Activated CD8-positive, alpha-beta memory T cell treated with anti-CD3 and anti-CD28 coated beads for 36 hours (primary cell): ENCODE measurements around the gene ATF1. TPM values are rescaled to one million over a fixed set of nuclear protein-coding genes. Genes with fewer than 3 reads are reported as not detected.
"Not testable (repeated sequence)": the region's sequence is repeated elsewhere in the genome, so short reads cannot be mapped to it uniquely, and the experiment has no call there.

Source experiments
- CTCF ChIA-PET: fragments of 350-600 bp; sonication (Branson Sonifier 250); formaldehyde crosslinking; loops from one replicate; lab custom pipeline; 2021; ENCODE audit warnings: antibody characterized with exemption; lab: Charles Lee
- POLR2A ChIA-PET: fragments of 350-600 bp; sonication (Branson Sonifier 250); formaldehyde crosslinking; loops from one replicate; lab custom pipeline; 2021; ENCODE audit warnings: antibody characterized with exemption; lab: Charles Lee
- total RNA-seq, 2 experiments: library from RNA; stranded (reverse); gene quantifications; one replicate each; pipeline ENCODE4 v1.2.3, GENCODE V29; 2021

ATF1 gene
- total RNA-seq, 2 experiments from 2014 or later: 47.6 to 48.7 TPM

- CTCF ChIA-PET: no interaction called here
Observed at GRCh38 chr12:50749459-50749882, 14.4 kb upstream of the ATF1 start.

GRCh38 chr12:50750366-50750765 is 13.5 kb upstream of the ATF1 start:
- CTCF ChIA-PET: no interaction called here
- POLR2A ChIA-PET: no interaction called here

More at GRCh38 chr12:50749459-50749882, 14.4 kb upstream of the ATF1 start:
- POLR2A ChIA-PET: no interaction called here

- ChIA-PET CTCF (no interaction called here), POLR2A (no interaction called here)
Observed at GRCh38 chr12:50751948-50752721, 11.8 kb upstream of the ATF1 start.

GRCh38 chr12:50753232-50753769 is 10.6 kb upstream of the ATF1 start:
- ChIA-PET CTCF (no interaction called here), POLR2A (no interaction called here)

GRCh38 chr12:50764286-50765094 is 589 bp downstream of the ATF1 start:
- ChIA-PET CTCF (interaction anchor here (0.5 to 3.5 kb wide), 9 partner anchors 10 to 575 kb away, joined by 3 to 15 read pairs (median 3); partner anchors contain the start of genes POU6F1 and SLC11A2), POLR2A (interaction anchor here (0.5 to 2.9 kb wide), 6 partner anchors 10 to 1079 kb away, joined by 3 to 15 read pairs (median 4); partner anchors contain the start of gene SLC11A2)

GRCh38 chr12:50765095-50765911 is 1.4 kb downstream of the ATF1 start:
- ChIA-PET POLR2A (interaction anchor here (1.2 to 2.9 kb wide), 3 partner anchors 10 to 261 kb away, joined by 3 to 15 read pairs (median 5); partner anchors contain the start of gene SLC11A2), CTCF (interaction anchor here (0.5 to 3.5 kb wide), 7 partner anchors 9 to 575 kb away, joined by 3 to 15 read pairs (median 4); partner anchors contain the start of gene SLC11A2)

GRCh38 chr12:50768391-50768790 is 4.5 kb downstream of the ATF1 start:
- ChIA-PET POLR2A (no interaction called here), CTCF (no interaction called here)

- CTCF ChIA-PET, POLR2A ChIA-PET: not testable (repeated sequence)
Observed at GRCh38 chr12:50768813-50769212, 4.9 kb downstream of the ATF1 start.

- POLR2A ChIA-PET: no interaction called here
- CTCF ChIA-PET: no interaction called here
Observed at GRCh38 chr12:50771409-50771808, 7.5 kb downstream of the ATF1 start.

- CTCF ChIA-PET: interaction anchor here (1.2 kb wide), 1 partner anchor 53 kb away, joined by 5 read pairs; no protein-coding TSS in a partner anchor
Observed at GRCh38 chr12:50772470-50772869, 8.6 kb downstream of the ATF1 start.

GRCh38 chr12:50772877-50773276 is 9.0 kb downstream of the ATF1 start:
- POLR2A ChIA-PET: no interaction called here

More at GRCh38 chr12:50772470-50772869, 8.6 kb downstream of the ATF1 start:
- POLR2A ChIA-PET: no interaction called here

GRCh38 chr12:50775251-50775650 is 11.3 kb downstream of the ATF1 start:
- CTCF ChIA-PET: interaction anchor here (3.1 kb wide), 1 partner anchor 10 kb away, joined by 15 read pairs; the partner anchor contains the start of gene ATF1
- POLR2A ChIA-PET: interaction anchor here (1.3 kb wide), 1 partner anchor 11 kb away, joined by 5 read pairs; no protein-coding TSS in a partner anchor

More at GRCh38 chr12:50772877-50773276, 9.0 kb downstream of the ATF1 start:
- CTCF ChIA-PET: interaction anchor here (1.2 to 3.1 kb wide), 2 partner anchors 8 to 53 kb away, joined by 5 to 15 read pairs; partner anchors contain the start of gene ATF1

- CTCF ChIA-PET: interaction anchor here (0.7 to 0.8 kb wide), 3 partner anchors 10 to 1723 kb away, joined by 3 read pairs; no protein-coding TSS in a partner anchor
- POLR2A ChIA-PET: interaction anchor here (1.1 kb wide), 1 partner anchor 12 kb away, joined by 3 read pairs; no protein-coding TSS in a partner anchor
Observed at GRCh38 chr12:50776749-50777728, 13.1 kb downstream of the ATF1 start.

GRCh38 chr12:50778663-50779590 is 15.0 kb downstream of the ATF1 start:
- POLR2A ChIA-PET: no interaction called here
- CTCF ChIA-PET: no interaction called here

- ChIA-PET POLR2A (no interaction called here), CTCF (no interaction called here)
Observed at GRCh38 chr12:50780013-50780412, 16.1 kb downstream of the ATF1 start.

- ChIA-PET POLR2A (no interaction called here), CTCF (no interaction called here)
Observed at GRCh38 chr12:50784501-50784900, 20.6 kb downstream of the ATF1 start.
